NCI-H1694 treated with DMSO at 0.1 percent for 48 hours (cell line): ENCODE data around the gene HLA-DMA.

Experiments
- DNase-seq: peaks from one replicate; lab custom pipeline; 2025; lab: John Stamatoyannopoulos, UW

The HLA-DMA gene

GRCh38 chr6:32932132-32932868 lies 20.6 kb downstream of the HLA-DMA start:
- DNase-seq, result no peak

- no peak for DNase-seq
These were observed 21.7 kb downstream of the HLA-DMA start for GRCh38 chr6:32931211-32931610.

- no peak for DNase-seq
These were observed 30.8 kb downstream of the HLA-DMA start for GRCh38 chr6:32922083-32922482.

GRCh38 chr6:32920715-32921114 lies 32.2 kb downstream of the HLA-DMA start:
- no peak for DNase-seq

- DNase-seq, result peak; percentile 80
These were observed 39.9 kb downstream of the HLA-DMA start for GRCh38 chr6:32912951-32913350.

GRCh38 chr6:32908897-32909296 lies 44.0 kb downstream of the HLA-DMA start:
- DNase-seq, result no peak

GRCh38 chr6:32906539-32906938 lies 46.4 kb downstream of the HLA-DMA start:
- DNase-seq, result no peak

GRCh38 chr6:32905078-32905477 lies 47.8 kb downstream of the HLA-DMA start:
- DNase-seq, result no peak

- no peak for DNase-seq
These were observed 48.9 kb downstream of the HLA-DMA start for GRCh38 chr6:32903952-32904351.
